H7 (cell line): ENCODE measurements around the gene CREG1. TPM values are rescaled to one million over a fixed set of nuclear protein-coding genes. Genes with fewer than 3 reads are reported as not detected.

Experiments
- DNase-seq: peaks from one replicate; pipeline ENCODE4 v3.0.0; 2012
- H3K27me3 ChIP-seq: 2 replicates; pipeline ENCODE4 v1.6.0; 2011; ENCODE audit warnings: mild to moderate bottlenecking, low read length; ENCODE audit not compliant: control insufficient read depth, insufficient read depth
- H3K36me3 ChIP-seq: replicated peaks from 2 replicates; pipeline ENCODE4 v1.5.1; 2011; ENCODE audit warnings: low read length; ENCODE audit not compliant: control insufficient read depth, insufficient read depth
- H3K4me3 ChIP-seq: 2 replicates; pipeline ENCODE4 v1.5.1; 2011; ENCODE audit warnings: low read depth, mild to moderate bottlenecking, control low read depth, low read length, moderate library complexity; ENCODE audit not compliant: insufficient read depth
- total RNA-seq: library from RNA; depleted of rRNA; stranded (reverse); fragments of >200 nt; shearing (Covaris generic); gene quantifications from 2 replicates; pipeline ENCODE4 v1.2.3, GENCODE V29; 2014

CREG1 gene
- total RNA-seq, 1 experiment from 2014 or later: 20.7 TPM

DNA sequence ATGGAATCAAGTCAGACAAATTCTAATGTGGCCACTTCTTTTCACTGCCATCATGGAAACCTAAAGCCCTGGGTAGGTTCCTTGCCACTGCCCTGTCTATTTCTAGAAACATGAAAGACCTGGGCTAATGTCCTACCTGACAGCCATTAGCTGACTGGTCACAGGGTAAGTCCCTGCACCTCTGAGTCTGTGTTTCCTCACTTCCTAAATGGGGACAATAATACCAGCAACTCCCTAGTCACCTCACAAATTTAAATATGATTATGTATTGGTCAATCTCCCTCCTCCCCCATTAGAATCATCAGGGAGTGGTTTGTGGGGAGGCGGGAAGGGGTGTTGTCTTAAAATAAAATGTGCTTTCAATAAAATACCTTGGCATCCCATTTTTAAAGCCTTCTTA lies 2.2 kb downstream of the CREG1 start:
- peaks cover 8% of the 10 kb centered on the region; the same call in 1 of the 2 replicates for H3K27me3 ChIP-seq
- no peak for DNase-seq
- no peaks in the 10 kb centered on the region for H3K36me3 ChIP-seq
- H3K4me3 ChIP-seq: no peak overlapping the region

GRCh38 chr1:167548059-167548932 lies 5.3 kb downstream of the CREG1 start:
- Histone ChIP-seq H3K36me3 (no peaks in the 10 kb centered on the region), H3K27me3 (peaks cover 6% of the 10 kb centered on the region; the same call in 1 of the 2 replicates), H3K4me3 (no peak overlapping the region)
- no peak for DNase-seq

DNA sequence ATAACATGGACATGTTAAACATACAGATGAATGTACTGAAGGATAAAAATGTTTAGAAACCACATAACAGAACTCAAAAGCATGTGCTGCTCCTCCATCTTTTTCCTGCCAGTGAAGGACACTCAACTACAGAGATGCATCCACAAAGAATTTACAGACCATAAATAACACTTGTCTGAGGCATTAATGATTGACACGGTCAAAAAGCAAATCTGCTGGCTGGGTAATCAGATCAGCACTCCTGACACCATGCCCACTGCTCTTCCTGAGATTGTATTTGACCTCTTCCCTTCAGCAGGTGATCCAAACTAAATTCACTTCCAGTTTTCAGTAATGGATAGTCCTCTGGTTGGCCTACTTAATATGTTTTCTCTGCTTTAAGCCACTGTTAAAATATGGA lies 6.6 kb downstream of the CREG1 start:
- Histone ChIP-seq H3K4me3 (no peak overlapping the region), H3K27me3 (no peaks in the 10 kb centered on the region; the same call in 1 of the 2 replicates), H3K36me3 (no peaks in the 10 kb centered on the region; the same call in 1 of the 2 replicates)
- no peak for DNase-seq

DNA sequence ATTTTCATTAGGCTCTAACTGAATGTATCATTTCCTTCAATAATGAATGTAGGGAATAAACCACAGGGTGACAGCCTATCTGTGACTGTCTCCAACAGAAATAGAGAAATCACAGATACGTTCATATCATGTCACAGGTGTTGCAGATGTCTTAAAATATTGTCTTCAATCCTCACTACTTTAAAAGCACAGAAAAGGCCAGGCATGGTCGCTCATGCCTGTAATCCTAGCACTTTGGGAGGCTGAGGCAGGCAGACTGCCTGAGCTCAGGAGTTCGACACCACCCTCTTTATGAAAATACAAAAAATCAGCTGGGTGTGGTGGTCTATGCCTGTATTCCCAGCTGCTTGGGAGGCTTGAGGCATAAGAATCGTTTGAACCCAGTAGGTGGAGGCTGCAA lies 8.2 kb downstream of the CREG1 start:
- Histone ChIP-seq H3K4me3 (no peak overlapping the region), H3K36me3 (no peaks in the 10 kb centered on the region; the same call in 1 of the 2 replicates), H3K27me3 (no peaks in the 10 kb centered on the region; the same call in 1 of the 2 replicates)
- DNase-seq: no peak

DNA sequence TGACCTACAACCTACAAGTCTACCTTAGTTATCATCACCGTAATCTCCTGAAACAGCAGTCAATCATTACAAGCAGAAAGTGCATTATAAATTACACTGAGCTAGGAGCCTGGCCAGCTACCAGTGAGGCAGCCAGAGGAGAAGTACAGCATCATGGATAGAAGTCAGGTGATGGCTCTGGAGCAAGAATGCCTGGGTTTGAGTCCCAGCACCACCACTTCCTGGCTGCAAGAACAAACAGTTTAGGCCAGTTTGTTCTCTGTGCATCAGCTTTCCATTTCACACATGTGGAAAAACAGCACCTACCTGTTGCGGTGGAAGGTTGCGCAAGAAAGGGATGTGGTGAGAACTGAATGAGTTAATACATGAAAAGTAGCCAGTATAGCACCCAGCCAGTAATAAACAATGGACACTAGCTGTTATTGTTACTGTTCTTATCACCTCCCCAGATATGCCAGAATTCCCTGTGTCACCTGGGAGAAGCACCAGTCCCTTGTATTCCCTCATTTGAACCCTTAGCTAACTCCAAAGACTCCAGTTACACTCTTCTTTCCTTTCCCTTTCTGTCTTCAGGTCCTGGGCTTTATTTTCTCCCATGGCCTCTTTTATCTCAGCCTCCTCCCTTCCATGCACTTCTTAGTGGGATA lies 9.0 kb downstream of the CREG1 start:
- Histone ChIP-seq H3K4me3 (no peak overlapping the region), H3K27me3 (no peaks in the 10 kb centered on the region; the same call in 1 of the 2 replicates), H3K36me3 (no peaks in the 10 kb centered on the region; the same call in 1 of the 2 replicates)
- DNase-seq: no peak

GRCh38 chr1:167543199-167543990 lies 10.2 kb downstream of the CREG1 start:
- Histone ChIP-seq H3K36me3 (no peaks in the 10 kb centered on the region; the same call in 1 of the 2 replicates), H3K4me3 (no peak overlapping the region), H3K27me3 (no peaks in the 10 kb centered on the region; the same call in 1 of the 2 replicates)
- DNase-seq: no peak

- H3K36me3 ChIP-seq: no peaks in the 10 kb centered on the region; the same call in 1 of the 2 replicates
- no peak overlapping the region for H3K4me3 ChIP-seq
- H3K27me3 ChIP-seq: no peaks in the 10 kb centered on the region; the same call in 1 of the 2 replicates
- DNase-seq: no peak
Measured at GRCh38 chr1:167542109-167543032, 11.2 kb downstream of the CREG1 start.

DNA sequence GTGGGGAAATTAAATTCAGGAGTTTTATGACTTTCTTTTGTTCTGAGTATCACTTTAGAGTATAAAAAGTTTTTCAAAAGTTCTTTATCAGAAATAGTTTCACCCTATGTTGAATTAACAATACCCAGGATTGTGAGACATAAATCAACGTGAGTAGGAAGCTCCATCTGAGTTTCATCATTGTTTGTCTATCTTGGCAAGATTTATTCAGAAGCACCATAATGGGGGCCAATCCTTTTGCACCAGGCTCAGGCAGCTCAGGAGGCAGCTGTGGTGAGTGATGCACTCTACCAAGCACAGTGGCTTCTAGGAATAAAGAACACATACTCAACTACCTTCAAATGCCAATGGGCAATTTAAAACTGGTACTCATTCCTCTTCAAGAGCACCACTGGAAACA lies 12.0 kb downstream of the CREG1 start:
- H3K36me3 ChIP-seq: no peaks in the 10 kb centered on the region; the same call in 1 of the 2 replicates
- DNase-seq: no peak
- H3K4me3 ChIP-seq: no peak overlapping the region
- H3K27me3 ChIP-seq: no peaks in the 10 kb centered on the region; the same call in 1 of the 2 replicates

- Histone ChIP-seq H3K4me3 (no peak overlapping the region), H3K27me3 (no peaks in the 10 kb centered on the region; the same call in 1 of the 2 replicates), H3K36me3 (no peaks in the 10 kb centered on the region; the same call in 1 of the 2 replicates)
- DNase-seq: no peak
Measured at GRCh38 chr1:167541003-167541402, 12.6 kb downstream of the CREG1 start.

GRCh38 chr1:167538657-167539056 lies 14.9 kb downstream of the CREG1 start:
- Histone ChIP-seq H3K4me3 (no peak overlapping the region), H3K27me3 (no peaks in the 10 kb centered on the region; the same call in 1 of the 2 replicates), H3K36me3 (no peaks in the 10 kb centered on the region; the same call in 1 of the 2 replicates)
- DNase-seq: peak; percentile 75

- no peaks in the 10 kb centered on the region for H3K36me3 ChIP-seq
- peak; percentile 90 for DNase-seq
- H3K4me3 ChIP-seq: no peak overlapping the region
- no peaks in the 10 kb centered on the region; the same call in 1 of the 2 replicates for H3K27me3 ChIP-seq
Measured at GRCh38 chr1:167533851-167534300, 19.7 kb downstream of the CREG1 start.

- no peaks in the 10 kb centered on the region; the same call in 1 of the 2 replicates for H3K27me3 ChIP-seq
- H3K36me3 ChIP-seq: no peaks in the 10 kb centered on the region
- DNase-seq: no peak
- no peak overlapping the region for H3K4me3 ChIP-seq
Measured at GRCh38 chr1:167532964-167533824, 20.4 kb downstream of the CREG1 start.
